PFSK-1 (cell line): Measurements from ENCODE around the gene CD9.

ENCODE experiments used
- FOXP2 ChIP-seq: optimal IDR thresholded peaks from 2 replicates; pipeline ENCODE3; 2011; ENCODE audit warnings: borderline replicate concordance, control low read depth, inconsistent platforms; ENCODE audit not compliant: insufficient read depth; ENCODE audit errors: extremely low read length, extremely low read depth
- POLR2AphosphoS5 ChIP-seq: IDR thresholded peaks from 2 replicates; pipeline ENCODE4 v1.6.1; 2012; ENCODE audit warnings: low read depth, mild to moderate bottlenecking, control low read depth, low read length, moderate library complexity
- REST ChIP-seq, 2 experiments: IDR thresholded peaks; 2 replicates each; pipeline versions ENCODE4 v1.6.1 to v1.8.0; 2011 to 2012; ENCODE audit warnings: low read depth in 2 of 2, low read length in 2 of 2, control low read depth in 1 of 2, inconsistent platforms in 1 of 2, mild to moderate bottlenecking in 1 of 2, moderate library complexity in 1 of 2; ENCODE audit not compliant: insufficient read depth in 1 of 2
- SIN3A ChIP-seq: IDR thresholded peaks from 2 replicates; pipeline ENCODE4 v1.6.1; 2012; ENCODE audit warnings: mild to moderate bottlenecking, low read length, moderate library complexity, borderline replicate concordance; ENCODE audit not compliant: insufficient read depth

GRCh38 chr12:6269986-6270385, 69.8 kb downstream of the CD9 start:
- TF ChIP-seq REST (IDR thresholded peaks at IDR 0.05; ENCODE audit: insufficient read depth in 1 of 2, low read depth in 2 of 2, low read length in 2 of 2) (no peak), POLR2AphosphoS5 (no peak), FOXP2 (no peak), SIN3A (no peak)
